COLO668 (cell line): ENCODE data around the gene ASTL.

Experiments used
- DNase-seq: peaks from one replicate; lab custom pipeline; 2025; ENCODE audit not compliant: unreplicated experiment; lab: John Stamatoyannopoulos, UW

The ASTL gene

GRCh38 chr2:96131152-96131812, 7.0 kb downstream of the ASTL start:
- no peak for DNase-seq

- DNase-seq, result no peak
Measured at GRCh38 chr2:96130483-96130882, 7.8 kb downstream of the ASTL start.

GRCh38 chr2:96129528-96130120, 8.7 kb downstream of the ASTL start:
- DNase-seq, result no peak

GRCh38 chr2:96128456-96128855, 9.8 kb downstream of the ASTL start:
- no peak for DNase-seq

- DNase-seq, result no peak
Measured at GRCh38 chr2:96124406-96125265, 13.7 kb downstream of the ASTL start.

GRCh38 chr2:96123936-96124335, 14.4 kb downstream of the ASTL start:
- no peak for DNase-seq

- no peak for DNase-seq
Measured at GRCh38 chr2:96123290-96123689, 15.0 kb downstream of the ASTL start.

GRCh38 chr2:96122391-96122790, 15.9 kb downstream of the ASTL start:
- DNase-seq, result no peak

- DNase-seq, result no peak
Measured at GRCh38 chr2:96121414-96121813, 16.9 kb downstream of the ASTL start.

GRCh38 chr2:96120991-96121390, 17.3 kb downstream of the ASTL start:
- DNase-seq, result no peak

GRCh38 chr2:96120091-96120720, 18.1 kb downstream of the ASTL start:
- DNase-seq, result no peak

- no peak for DNase-seq
Measured at GRCh38 chr2:96119389-96119751, 18.9 kb downstream of the ASTL start.

- DNase-seq, result peak; percentile 19
Measured at GRCh38 chr2:96118698-96119388, 19.5 kb downstream of the ASTL start.

GRCh38 chr2:96117701-96118588, 20.4 kb downstream of the ASTL start:
- DNase-seq, result peak; percentile 26

- DNase-seq, result peak; percentile 69
Measured at GRCh38 chr2:96116879-96117533, 21.3 kb downstream of the ASTL start.

GRCh38 chr2:96116424-96116878, 21.9 kb downstream of the ASTL start, which contains the start of gene ADRA2B:
ADRA2B (minus strand) TSS chr2:96116571; CDS start chr2:96116149, 422 bp downstream.
- DNase-seq, result peak; percentile 60

- DNase-seq, result no peak
Measured at GRCh38 chr2:96115631-96116423, 22.5 kb downstream of the ASTL start.

GRCh38 chr2:96114903-96115581, 23.3 kb downstream of the ASTL start:
- DNase-seq, result no peak
